Esophagus muscularis mucosa (tissue), 4 donors: Measurements from ENCODE around the gene PACSIN2. TPM values are rescaled to one million over a fixed set of nuclear protein-coding genes. Genes with fewer than 3 reads are reported as not detected.

Source experiments
- DNase-seq: peaks from one replicate; pipeline ENCODE4 v3.0.0-alpha.2; 2017; ENCODE audit errors: extremely low spot score
- H3K27ac ChIP-seq, 4 donors: fragments of 200-600 bp; sonication (generic); replicated peaks in 1 of 4; 1 replicate in 3 of 4; 2 replicates in 1 of 4; pipeline ENCODE4 v1.5.1; 2016 to 2019; ENCODE audit warnings: mild to moderate bottlenecking in 1 of 4
- H3K27me3 ChIP-seq, 4 donors: fragments of 200-600 bp; sonication (generic); one replicate each; pipeline versions ENCODE4 v1.5.1 to v1.6.0; 2016 to 2019
- H3K36me3 ChIP-seq, 4 donors: fragments of 200-600 bp; sonication (generic); one replicate each; pipeline ENCODE4 v1.5.1; 2016 to 2019
- H3K4me1 ChIP-seq, 4 donors: fragments of 200-600 bp; sonication (generic); one replicate each; pipeline ENCODE4 v1.5.1; 2016 to 2019
- H3K4me3 ChIP-seq, 4 donors: fragments of 200-600 bp; sonication (generic); 1 replicate in 2 of 4; 2 replicates in 2 of 4; pipeline ENCODE4 v1.5.1; 2016 to 2019; ENCODE audit warnings: mild to moderate bottlenecking in 4 of 4, moderate library complexity in 1 of 4
- H3K9me3 ChIP-seq, 4 donors: fragments of 200-600 bp; sonication (generic); 1 replicate in 3 of 4; 2 replicates in 1 of 4; pipeline ENCODE4 v1.5.1; 2016 to 2019
- EP300 ChIP-seq: sonication (generic); formaldehyde crosslinking; IDR thresholded peaks from one replicate; pipeline ENCODE4 v1.6.1; 2017; ENCODE audit warnings: antibody characterized with exemption
- POLR2A ChIP-seq: fragments of 450-650 bp; IDR thresholded peaks from one replicate; pipeline ENCODE4 v1.6.1; 2017; ENCODE audit warnings: antibody characterized with exemption, moderate library complexity, mild to moderate bottlenecking, low read depth
- POLR2AphosphoS5 ChIP-seq, 2 donors: sonication (generic); formaldehyde crosslinking; IDR thresholded peaks; one replicate each; pipeline ENCODE4 v1.6.1; 2017; ENCODE audit warnings: antibody characterized with exemption in 2 of 2
- WGBS: methylation state at CpG from one replicate; pipeline ENCODE4 v1.1.5; 2018; 5-methylcytosine and 5-hydroxymethylcytosine counted together
- intact Hi-C: fragments of 100-400 bp; cut with DNase I; formaldehyde crosslinking; loops from one replicate; pipeline ENCODE4 v1.15.1; 2023
- total RNA-seq, 4 donors: library from RNA; depleted of rRNA; stranded (reverse); fragments of >200 nt; gene quantifications; one replicate each; pipeline versions ENCODE4 v1.1.0 to v1.2.1, GENCODE V29; 2016
- TF ChIP-seq, protein P1 (sequence below), 3 experiments: fragments of 200-600 bp in 2 of 3; fragments of 450-650 bp in 1 of 3; sonication (generic) in 2 of 3; IDR thresholded peaks; one replicate each; pipeline ENCODE4 v1.5.1; 2017 to 2019; ENCODE audit warnings: antibody characterized with exemption in 3 of 3, mild to moderate bottlenecking in 2 of 3, moderate library complexity in 1 of 3

PACSIN2 gene
- total RNA-seq, 4 donors from 2014 or later, result 91.1 to 147 (median 116) TPM

DNA sequence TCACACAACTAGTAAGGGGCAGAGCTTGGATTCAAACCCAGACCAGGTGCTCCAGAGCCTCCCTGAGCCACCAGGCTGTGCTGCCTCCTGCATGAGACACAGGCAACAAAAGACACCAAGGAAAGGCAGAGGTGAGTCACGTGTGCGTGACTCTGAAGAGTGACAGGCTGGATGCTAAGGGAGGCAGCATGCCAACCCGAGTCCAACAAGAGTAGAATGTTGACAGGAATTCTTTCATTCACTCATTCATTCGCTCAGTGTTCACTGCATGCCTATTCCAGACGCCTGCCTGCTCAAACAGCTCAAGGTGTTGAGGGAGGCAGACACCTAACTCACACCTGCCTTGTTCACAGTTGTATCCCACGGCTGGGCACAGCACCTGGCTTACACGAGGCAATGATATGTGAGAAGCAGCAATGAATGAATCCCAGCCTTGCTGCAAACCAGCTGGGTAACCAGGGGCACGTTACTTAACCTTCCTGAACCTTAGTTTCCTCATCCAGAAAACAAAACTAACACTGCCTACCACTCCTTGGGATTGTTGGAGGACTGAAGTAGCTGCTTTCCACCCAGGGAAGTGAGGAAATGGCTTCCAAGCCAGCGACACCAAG is 84.0 kb downstream of the PACSIN2 start:
- 57% methylated on average over 9 of the region's 9 CpGs for WGBS
- Histone ChIP-seq H3K4me1 (peaks cover 97 to 100% (median 98%) of the 10 kb centered on the region in 4 donors), H3K4me3 (peak overlapping the region in 3 of 4 donors; percentile 11 to 17 (median 12)), H3K36me3 (no peaks in the 10 kb centered on the region), H3K9me3 (no peaks in the 10 kb centered on the region), H3K27me3 (no peaks in the 10 kb centered on the region), H3K27ac (peak overlapping the region; percentile 94 to 97 (median 96))
- TF ChIP-seq POLR2A (no peak), EP300 (no peak), POLR2AphosphoS5 (IDR thresholded peaks at IDR 0.05) (peak; percentile 54 to 58)
- TF ChIP-seq, protein P1, sequence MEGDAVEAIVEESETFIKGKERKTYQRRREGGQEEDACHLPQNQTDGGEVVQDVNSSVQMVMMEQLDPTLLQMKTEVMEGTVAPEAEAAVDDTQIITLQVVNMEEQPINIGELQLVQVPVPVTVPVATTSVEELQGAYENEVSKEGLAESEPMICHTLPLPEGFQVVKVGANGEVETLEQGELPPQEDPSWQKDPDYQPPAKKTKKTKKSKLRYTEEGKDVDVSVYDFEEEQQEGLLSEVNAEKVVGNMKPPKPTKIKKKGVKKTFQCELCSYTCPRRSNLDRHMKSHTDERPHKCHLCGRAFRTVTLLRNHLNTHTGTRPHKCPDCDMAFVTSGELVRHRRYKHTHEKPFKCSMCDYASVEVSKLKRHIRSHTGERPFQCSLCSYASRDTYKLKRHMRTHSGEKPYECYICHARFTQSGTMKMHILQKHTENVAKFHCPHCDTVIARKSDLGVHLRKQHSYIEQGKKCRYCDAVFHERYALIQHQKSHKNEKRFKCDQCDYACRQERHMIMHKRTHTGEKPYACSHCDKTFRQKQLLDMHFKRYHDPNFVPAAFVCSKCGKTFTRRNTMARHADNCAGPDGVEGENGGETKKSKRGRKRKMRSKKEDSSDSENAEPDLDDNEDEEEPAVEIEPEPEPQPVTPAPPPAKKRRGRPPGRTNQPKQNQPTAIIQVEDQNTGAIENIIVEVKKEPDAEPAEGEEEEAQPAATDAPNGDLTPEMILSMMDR (IDR thresholded peaks at IDR 0.05), result peak; percentile 23 to 54 (median 36)
- DNase-seq, result no peak
- intact Hi-C loops, result no loop called here

DNA sequence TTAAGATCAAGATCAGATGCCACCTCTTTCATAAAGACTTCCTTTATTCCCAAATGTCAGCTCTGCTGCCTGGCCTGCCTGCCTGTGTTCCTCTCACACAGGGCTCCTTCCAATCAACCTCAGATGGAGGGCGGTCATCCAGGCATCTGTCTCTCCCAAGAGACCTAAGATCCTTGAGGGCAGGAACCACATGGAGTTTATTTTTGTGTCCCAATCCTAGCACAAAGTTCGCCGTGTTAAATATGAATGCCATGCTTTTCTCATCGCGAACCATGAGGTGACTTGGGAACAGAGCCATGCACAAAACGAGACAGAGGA is 85.2 kb downstream of the PACSIN2 start:
- Histone ChIP-seq H3K27ac (peak overlapping the region; percentile 94 to 97 (median 96)), H3K27me3 (no peaks in the 10 kb centered on the region), H3K4me1 (peaks cover 97 to 100% (median 98%) of the 10 kb centered on the region in 4 donors), H3K36me3 (no peaks in the 10 kb centered on the region), H3K9me3 (no peaks in the 10 kb centered on the region), H3K4me3 (no peak overlapping the region)
- WGBS, result 27% methylated on average over 6 of the region's 6 CpGs
- TF ChIP-seq POLR2A, result no peak
- no peak for TF ChIP-seq EP300
- TF ChIP-seq POLR2AphosphoS5 (IDR thresholded peaks at IDR 0.05), result no peak
- TF ChIP-seq, protein P1 (IDR thresholded peaks at IDR 0.05), result no peak
- intact Hi-C loops, result no loop called here
- no peak for DNase-seq

DNA sequence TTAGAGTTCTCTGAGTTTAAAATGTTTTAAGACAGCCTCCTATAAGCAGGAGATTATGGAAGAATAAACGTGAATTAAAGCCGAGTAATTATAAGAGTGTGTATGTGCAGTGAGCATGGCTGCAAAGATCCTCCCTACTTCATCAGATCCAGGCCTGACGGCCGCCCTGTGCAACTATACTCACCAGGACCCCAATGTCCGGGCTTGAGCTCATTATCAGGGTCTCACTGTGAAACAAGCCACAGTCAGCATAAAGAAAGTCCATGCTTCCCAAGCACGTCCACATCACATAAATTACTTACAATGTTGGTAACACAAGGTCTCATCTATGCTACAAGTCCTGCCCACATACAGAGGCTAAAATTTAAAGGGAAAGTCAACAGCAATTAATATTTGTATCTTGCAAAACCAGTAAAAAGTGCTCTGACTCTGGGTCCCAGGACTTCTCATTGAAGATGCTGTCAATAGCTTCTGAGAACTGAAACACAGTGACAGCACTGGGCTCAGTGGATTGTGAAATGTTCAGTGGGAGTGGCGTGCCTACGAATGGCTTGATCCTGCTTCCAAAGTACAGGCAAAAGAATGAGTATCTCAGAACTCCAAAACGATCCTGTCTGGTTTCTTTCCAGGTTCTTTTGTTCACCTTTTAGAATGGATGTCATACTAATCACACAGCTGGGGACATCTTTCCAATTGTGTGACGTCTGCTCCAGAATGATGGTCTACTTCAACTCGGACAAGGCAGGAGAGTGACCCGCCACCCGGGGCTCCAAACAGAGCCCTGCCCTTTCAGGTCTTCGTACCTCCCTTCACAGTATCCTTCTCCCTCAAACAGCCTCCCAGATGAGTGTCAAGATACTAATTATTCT is 85.7 kb downstream of the PACSIN2 start:
- Histone ChIP-seq H3K4me3 (no peak overlapping the region), H3K36me3 (no peaks in the 10 kb centered on the region), H3K9me3 (no peaks in the 10 kb centered on the region), H3K27me3 (no peaks in the 10 kb centered on the region), H3K27ac (peak overlapping the region; percentile 94 to 97 (median 96)), H3K4me1 (peaks cover 97 to 100% (median 98%) of the 10 kb centered on the region in 4 donors)
- 55% methylated on average over 14 of the region's 14 CpGs for WGBS
- intact Hi-C loops, result no loop called here
- TF ChIP-seq POLR2A, result no peak
- peak; percentile 51 to 67 for TF ChIP-seq POLR2AphosphoS5 (IDR thresholded peaks at IDR 0.05)
- no peak for DNase-seq

DNA sequence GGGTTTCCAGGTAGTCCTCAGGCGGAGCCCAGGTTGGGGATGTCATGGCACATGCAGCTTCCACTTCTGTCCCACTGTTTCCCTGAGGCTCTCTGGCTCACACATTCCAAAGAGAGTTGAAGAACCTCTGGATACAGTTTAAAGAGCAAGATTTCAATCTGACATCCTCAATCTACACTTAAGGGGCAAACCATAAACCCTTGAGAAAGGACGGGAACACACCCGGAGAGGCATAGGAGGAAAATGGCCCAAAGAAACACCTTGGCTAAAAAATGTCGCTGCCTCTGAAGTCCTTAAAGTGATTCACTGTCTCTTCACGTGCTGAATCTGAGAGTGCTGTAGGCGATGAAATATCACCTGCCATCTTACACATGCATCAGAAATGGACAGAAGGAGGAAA is 87.0 kb downstream of the PACSIN2 start:
- peaks cover 92 to 98% (median 98%) of the 10 kb centered on the region in 4 donors for H3K4me1 ChIP-seq
- DNase-seq, result no peak
- intact Hi-C loops, result no loop called here
- H3K36me3 ChIP-seq, result no peaks in the 10 kb centered on the region
- no peak for TF ChIP-seq POLR2A
- TF ChIP-seq EP300, result no peak
- TF ChIP-seq POLR2AphosphoS5 (IDR thresholded peaks at IDR 0.05), result no peak
- TF ChIP-seq, protein P1 (IDR thresholded peaks at IDR 0.05), result no peak
- no peaks in the 10 kb centered on the region for H3K9me3 ChIP-seq
- WGBS, result 75% methylated on average over 6 of the region's 6 CpGs
- no peaks in the 10 kb centered on the region for H3K27me3 ChIP-seq
- H3K27ac ChIP-seq, result peak overlapping the region; percentile 94 to 97 (median 96)
- H3K4me3 ChIP-seq, result no peak overlapping the region

DNA sequence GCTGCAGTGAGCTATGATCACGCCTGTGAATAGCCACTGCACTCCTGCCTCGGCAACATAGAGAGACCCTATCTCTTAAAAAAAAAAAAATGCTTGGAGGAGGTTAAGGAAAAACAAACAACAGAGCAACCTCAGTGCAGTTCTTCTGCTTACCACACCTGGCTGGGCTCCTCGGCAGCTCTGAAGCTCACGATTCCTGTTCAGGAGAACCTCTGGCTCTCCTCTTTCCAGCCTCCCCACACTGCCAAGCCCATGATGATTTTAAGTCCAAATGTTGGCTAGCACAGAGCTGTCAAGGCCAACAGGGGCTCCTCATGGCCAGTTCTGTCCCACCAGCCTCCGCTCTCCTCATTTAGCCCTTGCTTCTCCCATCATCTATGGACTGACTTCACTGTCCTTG is 88.2 kb downstream of the PACSIN2 start:
- no peaks in the 10 kb centered on the region for H3K9me3 ChIP-seq
- no peak overlapping the region for H3K4me3 ChIP-seq
- peak overlapping the region; percentile 94 to 97 (median 96) for H3K27ac ChIP-seq
- DNase-seq, result no peak
- peaks cover 92 to 98% (median 98%) of the 10 kb centered on the region in 4 donors for H3K4me1 ChIP-seq
- intact Hi-C loops, result no loop called here
- no peaks in the 10 kb centered on the region for H3K27me3 ChIP-seq
- WGBS, result 73% methylated on average over 5 of the region's 5 CpGs
- TF ChIP-seq EP300, result no peak
- TF ChIP-seq, protein P1 (IDR thresholded peaks at IDR 0.05), result no peak
- TF ChIP-seq POLR2A, result no peak
- no peak for TF ChIP-seq POLR2AphosphoS5 (IDR thresholded peaks at IDR 0.05)
- H3K36me3 ChIP-seq, result no peaks in the 10 kb centered on the region
